ENCODE results near the gene CDH22.

The CDH22 gene

GRCh38 chr20:46132705-46133120, 175.6 kb downstream of the CDH22 start:
- peak; percentile 66 for DNase-seq

DNA sequence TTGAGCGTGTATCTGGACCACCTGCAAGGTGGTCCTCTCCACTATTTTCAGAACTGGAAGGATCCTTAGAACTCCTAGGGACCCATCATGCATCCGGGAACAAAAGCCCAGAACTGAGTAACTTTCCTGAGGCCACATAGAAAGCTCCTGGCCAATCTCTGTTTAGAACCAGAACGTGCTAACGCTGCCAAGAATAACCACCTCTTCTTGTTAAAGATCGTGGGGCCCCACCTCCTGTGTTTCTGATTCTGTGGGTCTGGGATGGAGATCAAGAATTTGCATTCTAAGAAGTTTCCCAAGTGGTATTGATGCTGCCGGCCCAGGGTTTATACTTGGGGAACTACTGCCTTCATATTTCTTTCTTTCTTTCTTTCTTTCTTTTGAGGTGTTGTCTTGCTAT, 176.9 kb downstream of the CDH22 start:
- no peak for DNase-seq

DNA sequence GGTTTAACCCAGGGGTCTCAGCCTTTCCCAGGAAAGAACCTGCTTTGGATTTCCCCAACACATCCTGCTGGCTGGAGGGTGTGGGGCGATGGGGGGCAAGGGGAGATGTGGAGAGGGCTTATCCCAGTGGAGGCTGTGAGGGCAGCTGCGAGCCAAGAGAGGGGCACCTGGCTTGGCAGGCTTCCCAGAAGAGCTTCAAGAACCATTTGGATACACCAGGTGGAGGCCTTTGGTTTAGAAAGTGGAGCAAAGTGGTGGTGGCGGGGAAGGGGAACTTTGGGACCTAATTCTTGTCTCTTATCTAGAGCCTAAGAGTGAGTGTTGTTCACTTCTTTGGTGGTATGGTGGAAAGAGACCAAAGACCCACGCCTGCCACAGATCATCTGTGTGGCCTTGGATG, 177.8 kb downstream of the CDH22 start:
- no peak for DNase-seq

DNA sequence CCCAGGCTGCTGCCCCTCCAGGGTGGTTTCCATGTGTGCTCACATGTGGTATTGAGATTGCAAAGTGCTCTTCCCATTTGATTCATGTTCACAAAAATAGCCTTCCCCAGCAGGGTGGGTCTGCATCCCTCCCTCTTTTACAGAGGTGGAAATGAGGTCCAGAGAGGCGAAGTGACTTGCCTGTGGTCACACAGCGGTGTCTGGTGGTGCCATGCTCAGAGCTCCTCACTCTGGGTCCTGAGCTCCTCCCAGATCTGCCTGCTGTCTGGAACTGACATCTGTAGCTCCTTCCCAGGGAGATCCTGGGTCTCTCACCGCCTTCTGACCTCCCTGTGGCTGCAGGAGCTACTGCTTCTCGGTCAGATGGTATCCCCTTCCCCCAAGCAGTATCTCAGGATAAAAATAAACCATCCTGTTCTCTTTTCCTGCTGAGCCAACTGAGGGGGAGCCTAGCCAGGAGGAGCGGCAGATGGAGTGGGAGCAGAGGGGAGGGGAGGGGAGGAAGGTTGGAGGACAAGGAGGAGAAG, 178.3 kb downstream of the CDH22 start:
- no peak for DNase-seq

DNA sequence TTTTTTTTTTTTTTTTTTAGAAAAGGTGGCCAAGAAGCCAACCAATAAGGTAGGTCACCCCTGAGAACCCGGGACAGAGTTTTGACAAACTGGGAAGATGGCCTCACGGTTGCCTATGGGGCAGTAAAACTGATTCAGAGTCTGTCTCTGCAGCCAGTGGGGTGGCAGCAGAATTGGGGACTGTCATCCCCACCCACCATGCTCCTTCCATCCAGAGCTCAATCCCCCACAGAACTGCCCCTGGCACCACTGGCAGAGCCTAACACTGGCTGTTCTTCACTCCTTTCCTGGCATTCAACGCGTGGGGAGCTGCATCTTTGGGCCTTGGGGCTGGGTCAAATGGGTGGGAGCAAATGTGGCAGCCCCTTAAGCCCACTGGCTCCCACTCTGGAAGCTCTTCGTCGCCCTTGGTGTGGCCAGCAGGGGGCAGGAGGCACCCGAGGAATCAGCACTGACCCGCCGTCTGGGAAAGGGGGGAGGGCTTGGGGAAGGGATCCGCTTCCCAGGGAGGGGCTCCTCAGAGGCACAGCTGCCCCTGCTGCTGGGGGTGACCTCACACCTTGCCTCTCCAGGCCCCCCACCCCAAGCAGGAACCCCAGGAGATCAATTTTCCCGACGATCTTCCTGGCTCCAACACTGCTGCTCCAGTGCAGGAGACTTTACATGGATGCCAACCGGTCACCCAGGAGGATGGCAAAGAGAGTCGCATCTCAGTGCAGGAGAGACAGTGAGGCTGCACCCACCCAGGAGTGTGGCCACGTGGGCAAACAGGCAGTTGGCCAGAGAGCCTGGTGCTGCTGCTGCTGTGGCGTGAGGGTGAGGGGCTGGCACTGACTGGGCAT, 179.8 kb downstream of the CDH22 start:
- peak; percentile 11 for DNase-seq

DNA sequence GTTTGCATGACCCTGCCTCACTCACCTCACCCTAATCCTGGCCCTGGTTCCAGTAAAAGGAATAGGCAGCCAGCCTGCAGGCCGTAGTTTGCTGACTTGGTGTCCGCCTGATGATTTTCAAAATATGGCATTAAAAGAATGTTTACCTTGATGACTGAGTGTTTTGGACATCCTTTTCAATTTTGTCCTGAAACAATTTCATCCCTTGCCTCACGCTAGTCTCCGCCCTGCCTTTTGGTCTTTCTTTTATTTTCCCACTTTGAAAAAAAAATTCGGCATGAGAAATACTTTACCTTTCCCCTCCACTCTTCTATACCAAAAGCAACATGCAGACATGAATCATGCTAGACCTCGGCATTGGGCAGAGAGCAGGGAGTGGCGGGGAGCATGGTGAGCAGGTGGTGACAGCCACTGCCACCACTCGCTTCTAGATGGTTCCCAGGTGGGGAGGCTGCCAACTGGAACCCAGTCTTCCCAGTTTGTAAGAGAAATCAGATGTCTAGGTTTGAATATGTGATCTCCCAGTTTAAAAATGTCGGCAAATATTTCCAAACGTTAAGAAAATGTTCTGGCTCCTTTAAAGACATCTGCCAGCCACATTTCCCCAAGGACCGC, 180.8 kb downstream of the CDH22 start:
- DNase-seq = no peak

DNA sequence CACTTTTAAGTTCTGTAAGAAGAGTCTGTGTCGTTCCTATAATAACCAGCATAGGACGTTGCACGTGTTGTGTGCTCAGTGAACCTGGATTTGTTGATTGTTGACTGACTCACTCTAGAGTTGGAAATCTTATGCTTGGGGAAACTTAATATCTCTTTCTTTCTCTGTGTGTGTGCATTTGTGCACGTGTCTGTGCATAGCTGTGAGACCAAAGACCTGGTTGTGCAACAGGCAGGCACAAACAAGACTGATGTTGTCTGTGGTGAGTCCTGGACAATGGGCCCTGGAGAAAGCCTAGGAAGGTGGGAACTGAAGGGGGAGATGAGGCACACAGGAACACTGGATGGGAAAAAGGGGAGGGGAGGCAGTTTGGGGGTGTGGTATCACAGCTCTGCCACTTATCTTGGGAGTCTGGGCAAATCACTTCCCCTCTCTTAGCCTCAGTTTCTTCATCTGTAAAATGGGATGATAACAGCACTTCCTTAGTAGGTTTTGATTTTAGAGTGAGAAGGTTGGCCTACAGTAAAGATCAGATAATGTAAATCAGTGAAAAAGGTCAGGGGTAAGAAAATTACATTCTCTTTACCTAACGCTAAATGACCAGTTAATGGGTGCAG, 181.8 kb downstream of the CDH22 start:
- DNase-seq = no peak
